H1 (cell line): Measurements from ENCODE around the gene NANOGP8. TPM values are rescaled to one million over a fixed set of nuclear protein-coding genes. Genes with fewer than 3 reads are reported as not detected.

Experiments
- CTCF ChIA-PET: fragments of 300-600 bp; sonication (Branson Sonifier 250); formaldehyde crosslinking; loops from one replicate; lab custom pipeline; 2021; ENCODE audit not compliant: partially characterized antibody; lab: Charles Lee
- POLR2A ChIA-PET: fragments of 300-600 bp; sonication (Branson Sonifier 250); formaldehyde crosslinking; loops from one replicate; lab custom pipeline; 2021; ENCODE audit warnings: inconsistent platforms; ENCODE audit not compliant: partially characterized antibody; lab: Charles Lee
- DNase-seq, 2 experiments: peaks; one replicate each; pipeline versions ENCODE4 v3.0.0 to v3.0.0-alpha.2; 2010 to 2022; ENCODE audit warnings: low spot score in 2 of 2, low read depth in 1 of 2, mixed read lengths in 1 of 2
- FAIRE-seq: peaks from 2 replicates; lab custom pipeline; 2011; peaks lifted over from hg19 to GRCh38; lab: Jason Lieb, UNC
- H2AFZ ChIP-seq: 2 replicates; pipeline ENCODE4 v1.8.1; 2012; ENCODE audit warnings: low read length, inconsistent platforms
- H2AK5ac ChIP-seq: 2 replicates; pipeline ENCODE4 v1.6.1; 2013; ENCODE audit warnings: low read depth, low read length
- H2BK120ac ChIP-seq: replicated peaks from 2 replicates; pipeline ENCODE3; 2013; ENCODE audit warnings: low read depth, low read length, inconsistent platforms
- H2BK12ac ChIP-seq: 2 replicates; pipeline ENCODE4 v1.6.1; 2013; ENCODE audit warnings: low read depth, low read length
- H2BK15ac ChIP-seq: 2 replicates; pipeline ENCODE4 v1.6.1; 2013; ENCODE audit warnings: low read length
- H2BK20ac ChIP-seq: 2 replicates; pipeline ENCODE4 v1.6.1; 2013; ENCODE audit warnings: low read length
- H2BK5ac ChIP-seq: 2 replicates; pipeline ENCODE4 v1.6.1; 2013; ENCODE audit warnings: low read depth, low read length
- H3K14ac ChIP-seq: 2 replicates; pipeline ENCODE4 v1.6.1; 2013; ENCODE audit warnings: inconsistent platforms; ENCODE audit not compliant: insufficient read length
- H3K18ac ChIP-seq: 2 replicates; pipeline ENCODE4 v1.6.1; 2013; ENCODE audit warnings: low read length; ENCODE audit errors: extremely low read depth
- H3K23ac ChIP-seq: 2 replicates; pipeline ENCODE4 v1.6.1; 2013; ENCODE audit warnings: inconsistent platforms; ENCODE audit not compliant: insufficient read length
- H3K23me2 ChIP-seq: 2 replicates; pipeline ENCODE4 v1.6.1; 2013; ENCODE audit warnings: low read depth, low read length
- H3K27ac ChIP-seq: 2 replicates; pipeline ENCODE4 v1.6.1; 2011; ENCODE audit warnings: low read depth, low read length, inconsistent platforms
- H3K27me3 ChIP-seq, 4 experiments: replicated peaks in 1 of 4; 1 replicate in 1 of 4; 2 replicates in 3 of 4; pipeline versions ENCODE4 v1.6.1 to v1.8.1; 2011 to 2013; ENCODE audit warnings: low read length in 3 of 4, mild to moderate bottlenecking in 3 of 4, inconsistent platforms in 2 of 4, mixed read lengths in 2 of 4, moderate library complexity in 1 of 4; ENCODE audit not compliant: control insufficient read depth in 3 of 4, insufficient read depth in 3 of 4; ENCODE audit errors: extremely low read depth in 1 of 4
- H3K36me3 ChIP-seq, 4 experiments: 2 replicates each; pipeline versions ENCODE4 v1.6.1 to v1.8.1; 2011 to 2013; ENCODE audit warnings: mild to moderate bottlenecking in 4 of 4, low read length in 3 of 4, moderate library complexity in 2 of 4, control low read depth in 1 of 4, inconsistent platforms in 1 of 4; ENCODE audit not compliant: insufficient read depth in 4 of 4, control insufficient read depth in 2 of 4
- H3K4ac ChIP-seq: replicated peaks from 2 replicates; pipeline ENCODE3; 2013; ENCODE audit warnings: low read length, low read depth, mixed read lengths, inconsistent platforms; ENCODE audit not compliant: insufficient read length
- H3K4me1 ChIP-seq, 4 experiments: replicated peaks in 1 of 4; 1 replicate in 1 of 4; 2 replicates in 3 of 4; pipeline versions ENCODE4 v1.6.1 to v1.8.1; 2011 to 2013; ENCODE audit warnings: low read length in 3 of 4, inconsistent platforms in 2 of 4, mixed read lengths in 1 of 4; ENCODE audit not compliant: insufficient read depth in 4 of 4, control insufficient read depth in 3 of 4
- H3K4me2 ChIP-seq, 2 experiments: 2 replicates each; pipeline versions ENCODE4 v1.6.1 to v1.8.1; 2011 to 2013; ENCODE audit warnings: low read depth in 2 of 2, low read length in 2 of 2, control low read depth in 1 of 2, inconsistent platforms in 1 of 2, mild to moderate bottlenecking in 1 of 2; ENCODE audit not compliant: insufficient read depth in 1 of 2
- H3K4me3 ChIP-seq, 4 experiments: fragments of 200-600, 300-600 bp in 1 of 4; sonication (generic), shearing (Covaris generic), sonication (Bioruptor Twin) in 1 of 4; 2 replicates each; pipeline versions ENCODE4 v1.5.1 to v1.8.1; 2011 to 2016; ENCODE audit warnings: low read length in 4 of 4, low read depth in 3 of 4, control low read depth in 2 of 4, inconsistent platforms in 2 of 4, mild to moderate bottlenecking in 2 of 4, mixed read lengths in 1 of 4, moderate library complexity in 1 of 4; ENCODE audit not compliant: insufficient read depth in 2 of 4; ENCODE audit errors: extremely low read depth in 1 of 4
- H3K56ac ChIP-seq: replicated peaks from 2 replicates; pipeline ENCODE3; 2013; ENCODE audit warnings: low read depth, mild to moderate bottlenecking, mixed read lengths, low read length, inconsistent platforms; ENCODE audit not compliant: insufficient read length
- H3K79me1 ChIP-seq: 2 replicates; pipeline ENCODE4 v1.6.1; 2013; ENCODE audit warnings: low read depth, low read length, control low read depth
- H3K79me2 ChIP-seq, 2 experiments: 2 replicates each; pipeline versions ENCODE4 v1.6.1 to v1.8.1; 2012 to 2013; ENCODE audit warnings: low read length in 2 of 2, mild to moderate bottlenecking in 2 of 2, inconsistent platforms in 1 of 2; ENCODE audit not compliant: insufficient read depth in 2 of 2, control insufficient read depth in 1 of 2
- H3K9ac ChIP-seq, 4 experiments: replicated peaks in 1 of 4; 1 replicate in 1 of 4; 2 replicates in 3 of 4; pipeline versions ENCODE4 v1.6.1 to v1.8.1; 2011 to 2013; ENCODE audit warnings: low read depth in 3 of 4, low read length in 3 of 4, control low read depth in 2 of 4, mild to moderate bottlenecking in 2 of 4, moderate library complexity in 2 of 4, inconsistent platforms in 1 of 4; ENCODE audit errors: extremely low read depth in 1 of 4
- H3K9me3 ChIP-seq, 2 experiments: 2 replicates each; pipeline versions ENCODE4 v1.6.1 to v1.8.1; 2012 to 2013; ENCODE audit warnings: mild to moderate bottlenecking in 2 of 2, moderate library complexity in 2 of 2, control low read depth in 1 of 2, inconsistent platforms in 1 of 2, low read depth in 1 of 2, low read length in 1 of 2, mixed read lengths in 1 of 2; ENCODE audit not compliant: insufficient read depth in 2 of 2
- H4K20me1 ChIP-seq, 2 experiments: replicated peaks in 1 of 2; 2 replicates each; pipeline versions ENCODE3 to v1.8.1; 2011 to 2013; ENCODE audit warnings: inconsistent platforms in 2 of 2, low read length in 2 of 2, mild to moderate bottlenecking in 1 of 2; ENCODE audit not compliant: insufficient read depth in 2 of 2, control insufficient read depth in 1 of 2
- H4K5ac ChIP-seq: 2 replicates; pipeline ENCODE4 v1.6.1; 2013; ENCODE audit warnings: low read length, low read depth, mixed read lengths, inconsistent platforms; ENCODE audit not compliant: insufficient read length
- H4K8ac ChIP-seq: 2 replicates; pipeline ENCODE4 v1.8.0; 2013; ENCODE audit warnings: mild to moderate bottlenecking, moderate library complexity, low read length, inconsistent platforms; ENCODE audit not compliant: insufficient read depth; ENCODE audit errors: extremely low read depth
- H4K91ac ChIP-seq: replicated peaks from 2 replicates; pipeline ENCODE3; 2013; ENCODE audit warnings: low read length, mixed read lengths, inconsistent platforms; ENCODE audit not compliant: insufficient read length
- MAFK ChIP-seq: IDR thresholded peaks from 2 replicates; pipeline ENCODE4 v1.6.1; 2012; ENCODE audit warnings: low read depth, mild to moderate bottlenecking, improper control_type of control experiment, low read length
- PHF8 ChIP-seq: fragments of 200-600 bp; sonication (generic); conservative IDR thresholded peaks from 2 replicates; pipeline ENCODE4 v1.7.1; 2012; ENCODE audit warnings: low read depth, mild to moderate bottlenecking, inconsistent platforms, low read length, moderate library complexity
- RBBP5 ChIP-seq: IDR thresholded peaks from 2 replicates; pipeline ENCODE4 v1.7.1; 2012; ENCODE audit warnings: low read depth, mild to moderate bottlenecking, inconsistent platforms, low read length, moderate library complexity, borderline replicate concordance
- SIN3A ChIP-seq, 2 experiments: IDR thresholded peaks in 1 of 2; conservative IDR thresholded peaks in 1 of 2; 2 replicates each; pipeline ENCODE4 v1.6.1; 2011 to 2012; ENCODE audit warnings: low read length in 2 of 2, improper control_type of control experiment in 1 of 2, low read depth in 1 of 2, mild to moderate bottlenecking in 1 of 2
- SP1 ChIP-seq: IDR thresholded peaks from 2 replicates; pipeline ENCODE4 v1.6.1; 2011; ENCODE audit warnings: low read depth, low read length
- ZNF274 ChIP-seq: IDR thresholded peaks from 2 replicates; pipeline ENCODE4 v1.7.0; 2012; ENCODE audit warnings: low read length, borderline replicate concordance; ENCODE audit errors: extremely low read depth
- WGBS, 2 experiments: shearing (Covaris generic) in 1 of 2; methylation state at CpG; one replicate each; pipeline versions ENCODE4 v1.1.6 to v1.1.7; 2013 to 2015; ENCODE audit warnings: low lambda C conversion rate in 2 of 2, mixed read lengths in 2 of 2, inconsistent platforms in 1 of 2, low coverage in 1 of 2, missing lambda C conversion rate in 1 of 2; ENCODE audit not compliant: insufficient replicate concordance in 2 of 2, insufficient coverage in 1 of 2, insufficient read length in 1 of 2; ENCODE audit errors: extremely low coverage in 1 of 2, missing lambda C conversion rate in 1 of 2; 5-methylcytosine and 5-hydroxymethylcytosine counted together
- polyA plus RNA-seq, 7 experiments: library from polyadenylated mRNA; depleted of rRNA in 3 of 7; stranded (reverse) in 5 of 7; unstranded in 2 of 7; fragments of >200 nt in 5 of 7; fragments of 200-250 nt in 2 of 7; gene quantifications; 1 replicate in 5 of 7; 2 replicates in 1 of 7; 4 replicates in 1 of 7; pipeline versions ENCODE4 v1.2.1 to v1.2.3, GENCODE V29; 2011 to 2013; ENCODE audit warnings: missing spikeins in 2 of 7, mixed read lengths in 2 of 7
- total RNA-seq: library from RNA; stranded (reverse); fragmentation: NEBNext Ultra II Directional; extraction: Animal tissue kit (Norgen Biotek cat#: 25700); gene quantifications from 2 replicates; pipeline ENCODE4 v1.2.1, GENCODE V29; 2021

Gene NANOGP8
- total and polyA plus RNA-seq, 2 of the 8 experiments (the other 6 are each of a cell fraction or from before 2014, with no cell fraction given): 23.3 to 40.6 TPM

- Histone ChIP-seq H3K36me3 (no peaks in the 10 kb centered on the region), H3K27me3 (no peaks in the 10 kb centered on the region), H3K23ac (no peak overlapping the region), H3K9me3 (no peaks in the 10 kb centered on the region), H2BK12ac (peak overlapping the region; percentile 52), H3K23me2 (no peaks in the 10 kb centered on the region), H2AFZ (no peak overlapping the region), H3K4ac (peak overlapping the region; percentile 6), H2BK20ac (peak overlapping the region; percentile 34), H3K4me2 (peak overlapping the region; percentile 11 to 43; a peak in 2 of 4 replicates), H3K14ac (no peak overlapping the region), H3K79me2 (no peaks in the 10 kb centered on the region), H3K4me1 (peaks cover 3 to 21% (median 14%) of the 10 kb centered on the region in 4 experiments; a peak in 5 of 7 replicates), H3K18ac (peak overlapping the region; percentile 74; the same call in 1 of the 2 replicates), H3K9ac (no peak overlapping the region), H3K56ac (peak overlapping the region; percentile 19), H3K4me3 (no peak overlapping the region), H2BK5ac (peak overlapping the region; percentile 93; the same call in 1 of the 2 replicates), H4K8ac (no peak overlapping the region), H4K5ac (peak overlapping the region; percentile 97), H3K79me1 (no peaks in the 10 kb centered on the region), H4K20me1 (no peaks in the 10 kb centered on the region), H2BK120ac (peak overlapping the region; percentile 55), H2BK15ac (no peak overlapping the region), H3K27ac (peak overlapping the region; percentile 7; the same call in 1 of the 2 replicates), H4K91ac (peak overlapping the region; percentile 88), H2AK5ac (no peak overlapping the region)
- ChIA-PET POLR2A (no interaction called here), CTCF (no interaction called here)
- FAIRE-seq: no peak
- no peak for DNase-seq
- 85% methylated on average over 1 of the region's 1 CpG; no CpG with 5 or more reads in 1 of the 2 experiments for WGBS, 2 experiments
- no peak for TF ChIP-seq PHF8
- TF ChIP-seq MAFK: no peak
- TF ChIP-seq ZNF274: no peak
- TF ChIP-seq RBBP5: no peak
- no peak for TF ChIP-seq SP1
- TF ChIP-seq SIN3A (conservative IDR thresholded peaks at IDR 0.05 in 1 of 2, IDR thresholded peaks at IDR 0.05 in 1 of 2; ENCODE audit: low read depth in 1 of 2, low read length in 2 of 2): no peak
Measured at GRCh38 chr15:35062738-35063099, 22.4 kb downstream of the NANOGP8 start.
